Aorta (tissue), 5 donors: ENCODE data around the gene INTS3. TPM values are rescaled to one million over a fixed set of nuclear protein-coding genes. Genes with fewer than 3 reads are reported as not detected.
"Not testable (repeated sequence)": the region's sequence is repeated elsewhere in the genome, so short reads cannot be mapped to it uniquely, and the experiment has no call there.

Experiments used
- ATAC-seq: fragments of 200-7000 bp; cut with Tn5 transposase; one replicate; pipeline ENCODE4 v1.9.1; 2022; ENCODE audit warnings: moderate library complexity; ENCODE audit not compliant: low FRiP score
- DNase-seq, 2 donors: peaks; one replicate each; pipeline ENCODE4 v3.0.0-alpha.2; 2020
- H3K27ac ChIP-seq, 2 donors: one replicate each; pipeline ENCODE4 v1.5.1; 2013; ENCODE audit warnings: low read length in 2 of 2, mild to moderate bottlenecking in 2 of 2, moderate library complexity in 2 of 2, control low read depth in 1 of 2, inconsistent platforms in 1 of 2, low read depth in 1 of 2
- H3K27me3 ChIP-seq, 2 donors: one replicate each; pipeline ENCODE4 v1.6.1; 2013; ENCODE audit warnings: control low read depth in 1 of 2, low read length in 1 of 2, mild to moderate bottlenecking in 1 of 2, moderate library complexity in 1 of 2; ENCODE audit not compliant: insufficient read depth in 2 of 2, control insufficient read depth in 1 of 2
- H3K36me3 ChIP-seq, 2 donors: one replicate each; pipeline ENCODE4 v1.6.1; 2013; ENCODE audit warnings: control low read depth in 1 of 2, low read length in 1 of 2, mild to moderate bottlenecking in 1 of 2; ENCODE audit not compliant: insufficient read depth in 2 of 2, control insufficient read depth in 1 of 2
- H3K4me1 ChIP-seq, 2 donors: one replicate each; pipeline ENCODE4 v1.6.1; 2013; ENCODE audit warnings: low read length in 2 of 2, control low read depth in 1 of 2, mild to moderate bottlenecking in 1 of 2, moderate library complexity in 1 of 2; ENCODE audit not compliant: insufficient read depth in 2 of 2, control insufficient read depth in 1 of 2
- H3K4me3 ChIP-seq, 2 donors: one replicate each; pipeline ENCODE4 v1.5.1; 2013; ENCODE audit warnings: low read length in 2 of 2, control low read depth in 1 of 2, mild to moderate bottlenecking in 1 of 2
- H3K9me3 ChIP-seq: one replicate; pipeline ENCODE4 v1.6.1; 2013; ENCODE audit warnings: mild to moderate bottlenecking, low read length; ENCODE audit not compliant: control insufficient read depth
- WGBS, 2 donors: extraction: QIAGEN DNeasy Blood & Tissue Kit; methylation state at CpG; one replicate each; pipeline ENCODE4 v1.1.7; 2013; 5-methylcytosine and 5-hydroxymethylcytosine counted together
- intact Hi-C, 2 donors: fragments of 100-400 bp; cut with DNase I; formaldehyde crosslinking; loops; one replicate each; pipeline versions ENCODE4 v1.14.2 to v1.15.0; 2022
- polyA plus RNA-seq, 2 donors: library from polyadenylated mRNA; stranded (reverse); fragments of 200-250 nt; gene quantifications; one replicate each; pipeline ENCODE4 v1.2.3, GENCODE V29; 2013
- total RNA-seq, 2 donors: library from RNA; stranded (reverse); fragmentation: NEBNext Ultra II Directional; extraction: Animal tissue kit (Norgen Biotek cat#: 25700); gene quantifications; one replicate each; pipeline ENCODE4 v1.2.1, GENCODE V29; 2021
- donor health status: healthy with polysubstance abuse.
- donor health status: Bipolar disorder and iron deficiency.
- donor health status: DM: no; HTN: no; CAD: no.
- donor health status: DM: no; HTN: no; CAD: no.
- donor health status: DM: yes; HTN: yes; CAD: no.

INTS3 gene
- total and polyA plus RNA-seq, 4 donors = 10.9 to 101 (median 64.4) TPM

- Histone ChIP-seq H3K4me1 (no peaks in the 10 kb centered on the region), H3K9me3 (no peaks in the 10 kb centered on the region), H3K27ac (no peak overlapping the region), H3K27me3 (no peaks in the 10 kb centered on the region), H3K36me3 (peaks cover 0 to 30% of the 10 kb centered on the region in 2 donors), H3K4me3 (no peak overlapping the region)
- DNase-seq (no peak), ATAC-seq (no peak)
- intact Hi-C loops = no loop called here
- 91 to 96% methylated on average over 4 of the region's 4 CpGs for WGBS, 2 donors
Measured at GRCh38 chr1:153760440-153760839, 32.6 kb downstream of the INTS3 start.

GRCh38 chr1:153763365-153764225 is 35.7 kb downstream of the INTS3 start:
- 64 to 65% methylated on average over 7 of the region's 7 CpGs for WGBS, 2 donors
- ATAC-seq (peak; percentile 20), DNase-seq (no peak)
- peaks cover 0 to 27% of the 10 kb centered on the region in 2 donors for H3K36me3 ChIP-seq
- no peaks in the 10 kb centered on the region for H3K27me3 ChIP-seq
- no peak overlapping the region for H3K4me3 ChIP-seq
- H3K9me3 ChIP-seq = no peaks in the 10 kb centered on the region
- H3K4me1 ChIP-seq = no peaks in the 10 kb centered on the region
- peak overlapping the region in 1 of 2 donors; percentile 11 for H3K27ac ChIP-seq
- intact Hi-C loops = no loop called here

GRCh38 chr1:153764310-153764709 is 36.5 kb downstream of the INTS3 start:
- DNase-seq (no peak), ATAC-seq (no peak)
- intact Hi-C loops = no loop called here
- Histone ChIP-seq H3K27me3 (no peaks in the 10 kb centered on the region), H3K4me3 (no peak overlapping the region), H3K36me3 (peaks cover 0 to 29% of the 10 kb centered on the region in 2 donors), H3K4me1 (no peaks in the 10 kb centered on the region), H3K27ac (no peak overlapping the region), H3K9me3 (no peaks in the 10 kb centered on the region)
- WGBS, 2 donors = 80 to 83% methylated on average over 5 of the region's 5 CpGs

- H3K36me3 ChIP-seq = peaks cover 0 to 23% of the 10 kb centered on the region in 2 donors
- H3K9me3 ChIP-seq, H3K4me1 ChIP-seq, H3K27me3 ChIP-seq, H3K27ac ChIP-seq, ATAC-seq, intact Hi-C loops, DNase-seq, H3K4me3 ChIP-seq: not testable (repeated sequence)
- WGBS, 2 donors = 28 to 49% methylated on average over 10 of the region's 10 CpGs
Measured at GRCh38 chr1:153766663-153767062, 38.8 kb downstream of the INTS3 start.

- Histone ChIP-seq H3K36me3 (peaks cover 0 to 22% of the 10 kb centered on the region in 2 donors), H3K9me3 (no peaks in the 10 kb centered on the region), H3K4me3 (no peak overlapping the region), H3K27ac (peak overlapping the region in 1 of 2 donors; percentile 10), H3K4me1 (no peaks in the 10 kb centered on the region), H3K27me3 (no peaks in the 10 kb centered on the region)
- WGBS, 2 donors = 89 to 91% methylated on average over 11 of the region's 11 CpGs
- DNase-seq (no peak), ATAC-seq (no peak)
- intact Hi-C loops = no loop called here
Measured at GRCh38 chr1:153767519-153767918, 39.7 kb downstream of the INTS3 start.

- Histone ChIP-seq H3K4me3 (no peak overlapping the region), H3K27me3 (no peaks in the 10 kb centered on the region), H3K9me3 (no peaks in the 10 kb centered on the region), H3K36me3 (peaks cover 0 to 15% of the 10 kb centered on the region in 2 donors), H3K27ac (no peak overlapping the region), H3K4me1 (no peaks in the 10 kb centered on the region)
- no peak for ATAC-seq
- no peak for DNase-seq
- 76 to 80% methylated on average over 4 of the region's 4 CpGs for WGBS, 2 donors
- intact Hi-C loops = no loop called here
Measured at GRCh38 chr1:153768316-153769181, 40.7 kb downstream of the INTS3 start.

GRCh38 chr1:153769221-153769620 is 41.4 kb downstream of the INTS3 start:
- Histone ChIP-seq H3K36me3 (peaks cover 0 to 9% of the 10 kb centered on the region in 2 donors), H3K4me3 (no peak overlapping the region), H3K27me3 (no peaks in the 10 kb centered on the region), H3K9me3 (no peaks in the 10 kb centered on the region), H3K27ac (no peak overlapping the region), H3K4me1 (no peaks in the 10 kb centered on the region)
- ATAC-seq = no peak
- intact Hi-C loops = no loop called here
- DNase-seq = no peak
- WGBS, 2 donors = 69 to 73% methylated on average over 3 of the region's 3 CpGs

GRCh38 chr1:153770797-153771196 is 42.9 kb downstream of the INTS3 start:
- no peak for DNase-seq
- Histone ChIP-seq H3K27me3 (no peaks in the 10 kb centered on the region), H3K36me3 (peaks cover 0 to 4% of the 10 kb centered on the region in 2 donors), H3K9me3 (no peaks in the 10 kb centered on the region), H3K27ac (peak overlapping the region in 1 of 2 donors; percentile 10), H3K4me3 (no peak overlapping the region), H3K4me1 (no peaks in the 10 kb centered on the region)
- ATAC-seq = no peak
- intact Hi-C loops = loop anchor here in 1 of 2 donors (5.0 to 10.0 kb wide), 2 partner anchors 93 to 256 kb away; partner anchors contain the start of gene NPR1
- WGBS, 2 donors = 44 to 57% methylated on average over 7 to 11 of the region's 11 CpGs
